HL-60 (cell line): ENCODE data around the gene GFY.

Source experiments
- DNase-seq, 2 experiments: peaks; one replicate each; pipeline ENCODE4 v3.0.0-alpha.2; 2010 to 2020; ENCODE audit warnings: low read depth in 1 of 2, low spot score in 1 of 2
- H3K27ac ChIP-seq: fragments of 250-450 bp; sonication (Bioruptor Pico); replicated peaks from 2 replicates; pipeline ENCODE4 v1.5.1; 2020; ENCODE audit warnings: mild to moderate bottlenecking, moderate library complexity
- H3K27me3 ChIP-seq: fragments of 250-450 bp; sonication (Bioruptor Pico); 2 replicates; pipeline ENCODE4 v1.5.1; 2021; ENCODE audit warnings: mild to moderate bottlenecking, moderate library complexity; ENCODE audit not compliant: insufficient read depth, poor library complexity, severe bottlenecking
- H3K4me3 ChIP-seq: replicated peaks from 2 replicates; pipeline ENCODE4 v1.5.1; 2011; ENCODE audit warnings: mild to moderate bottlenecking, control low read depth, low read length; ENCODE audit not compliant: insufficient read depth
- CTCF ChIP-seq: IDR thresholded peaks from one replicate; pipeline ENCODE4 v1.5.1; 2011; ENCODE audit warnings: low read length, control low read depth, inconsistent platforms; ENCODE audit not compliant: insufficient read depth
- GABPA ChIP-seq: IDR thresholded peaks from 2 replicates; pipeline ENCODE4 v1.6.1; 2012; ENCODE audit warnings: low read depth
- POLR2AphosphoS5 ChIP-seq: IDR thresholded peaks from 2 replicates; pipeline ENCODE4 v1.6.1; 2012; ENCODE audit warnings: low read depth
- REST ChIP-seq: IDR thresholded peaks from 2 replicates; pipeline ENCODE4 v1.6.1; 2012; ENCODE audit warnings: low read depth; ENCODE audit not compliant: insufficient replicate concordance
- SPI1 ChIP-seq: IDR thresholded peaks from 2 replicates; pipeline ENCODE4 v1.6.1; 2012; ENCODE audit warnings: low read depth, mild to moderate bottlenecking, borderline replicate concordance

Gene GFY

GRCh38 chr19:49389406-49389805, 35.8 kb upstream of the GFY start:
- Histone ChIP-seq H3K27ac (no peak overlapping the region), H3K4me3 (no peak overlapping the region), H3K27me3 (peaks cover 3% of the 10 kb centered on the region)
- no peak for DNase-seq
- TF ChIP-seq SPI1 (no peak), CTCF (no peak), GABPA (no peak), POLR2AphosphoS5 (no peak), REST (no peak)

- Histone ChIP-seq H3K27ac (no peak overlapping the region), H3K27me3 (peaks cover 3% of the 10 kb centered on the region), H3K4me3 (no peak overlapping the region)
- DNase-seq = no peak
- TF ChIP-seq SPI1 (no peak), POLR2AphosphoS5 (no peak), GABPA (no peak)
These were observed 34.9 kb upstream of the GFY start for GRCh38 chr19:49390131-49390928.

GRCh38 chr19:49390929-49391359, 34.2 kb upstream of the GFY start:
- H3K4me3 ChIP-seq = no peak overlapping the region
- no peak overlapping the region for H3K27ac ChIP-seq

More at GRCh38 chr19:49390929-49391359, 34.2 kb upstream of the GFY start:
- no peak for DNase-seq
- TF ChIP-seq CTCF = no peak
- no peak for TF ChIP-seq REST
- TF ChIP-seq GABPA = no peak
- TF ChIP-seq POLR2AphosphoS5 = no peak
- no peak for TF ChIP-seq SPI1
- H3K27me3 ChIP-seq = peaks cover 3% of the 10 kb centered on the region
